Hepatocyte (in vitro differentiated cells): ENCODE measurements around the gene ADAMTS8.

Experiments
- EZH2 ChIP-seq: fragments of 200-600 bp; sonication (generic); IDR thresholded peaks from 2 replicates; pipeline ENCODE4 v1.6.1; 2016; ENCODE audit warnings: antibody characterized with exemption, mild to moderate bottlenecking, borderline replicate concordance
- EZH2phosphoT487 ChIP-seq: fragments of 200-600 bp; sonication (generic); IDR thresholded peaks from one replicate; pipeline ENCODE4 v1.6.1; 2018; ENCODE audit warnings: antibody characterized with exemption, mild to moderate bottlenecking, low read depth, moderate library complexity; ENCODE audit not compliant: unreplicated experiment, severe bottlenecking
- TF ChIP-seq, protein P1 (sequence below): fragments of 200-600 bp; sonication (generic); IDR thresholded peaks from 2 replicates; pipeline ENCODE4 v1.5.1; 2016; ENCODE audit warnings: antibody characterized with exemption, mild to moderate bottlenecking; ENCODE audit not compliant: poor library complexity

DNA sequence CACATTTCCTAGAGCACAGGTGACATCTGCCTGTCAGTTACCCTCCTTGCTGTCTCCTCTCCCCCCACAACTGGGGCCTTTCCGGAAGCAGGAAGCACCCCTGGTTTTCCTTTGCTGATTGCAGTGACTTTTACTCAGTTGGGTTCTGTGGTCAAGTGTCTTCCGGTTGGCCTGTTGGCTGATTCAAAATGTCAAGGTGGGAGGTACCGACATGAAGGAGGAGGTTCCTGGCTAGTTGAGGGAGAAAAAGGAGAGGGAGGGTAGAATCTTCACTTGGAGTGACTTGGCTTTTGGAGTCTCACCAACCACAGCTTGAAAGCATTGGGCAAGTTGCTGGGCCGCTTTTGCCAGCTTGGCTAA lies 10.7 kb upstream of the ADAMTS8 start:
- TF ChIP-seq EZH2phosphoT487 (no peak), EZH2 (no peak)
- TF ChIP-seq, protein P1, sequence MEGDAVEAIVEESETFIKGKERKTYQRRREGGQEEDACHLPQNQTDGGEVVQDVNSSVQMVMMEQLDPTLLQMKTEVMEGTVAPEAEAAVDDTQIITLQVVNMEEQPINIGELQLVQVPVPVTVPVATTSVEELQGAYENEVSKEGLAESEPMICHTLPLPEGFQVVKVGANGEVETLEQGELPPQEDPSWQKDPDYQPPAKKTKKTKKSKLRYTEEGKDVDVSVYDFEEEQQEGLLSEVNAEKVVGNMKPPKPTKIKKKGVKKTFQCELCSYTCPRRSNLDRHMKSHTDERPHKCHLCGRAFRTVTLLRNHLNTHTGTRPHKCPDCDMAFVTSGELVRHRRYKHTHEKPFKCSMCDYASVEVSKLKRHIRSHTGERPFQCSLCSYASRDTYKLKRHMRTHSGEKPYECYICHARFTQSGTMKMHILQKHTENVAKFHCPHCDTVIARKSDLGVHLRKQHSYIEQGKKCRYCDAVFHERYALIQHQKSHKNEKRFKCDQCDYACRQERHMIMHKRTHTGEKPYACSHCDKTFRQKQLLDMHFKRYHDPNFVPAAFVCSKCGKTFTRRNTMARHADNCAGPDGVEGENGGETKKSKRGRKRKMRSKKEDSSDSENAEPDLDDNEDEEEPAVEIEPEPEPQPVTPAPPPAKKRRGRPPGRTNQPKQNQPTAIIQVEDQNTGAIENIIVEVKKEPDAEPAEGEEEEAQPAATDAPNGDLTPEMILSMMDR, result no peak
